Fibroblast of the conjunctiva (primary cell): ENCODE results near the gene HGS.
A peak's percentile ranks its signal among the peaks of the same experiment; 100 is the strongest.

Experiments used
- DNase-seq: peaks from one replicate; pipeline ENCODE4 v3.0.0-alpha.2; 2010; ENCODE audit warnings: low read depth

Gene HGS

DNA sequence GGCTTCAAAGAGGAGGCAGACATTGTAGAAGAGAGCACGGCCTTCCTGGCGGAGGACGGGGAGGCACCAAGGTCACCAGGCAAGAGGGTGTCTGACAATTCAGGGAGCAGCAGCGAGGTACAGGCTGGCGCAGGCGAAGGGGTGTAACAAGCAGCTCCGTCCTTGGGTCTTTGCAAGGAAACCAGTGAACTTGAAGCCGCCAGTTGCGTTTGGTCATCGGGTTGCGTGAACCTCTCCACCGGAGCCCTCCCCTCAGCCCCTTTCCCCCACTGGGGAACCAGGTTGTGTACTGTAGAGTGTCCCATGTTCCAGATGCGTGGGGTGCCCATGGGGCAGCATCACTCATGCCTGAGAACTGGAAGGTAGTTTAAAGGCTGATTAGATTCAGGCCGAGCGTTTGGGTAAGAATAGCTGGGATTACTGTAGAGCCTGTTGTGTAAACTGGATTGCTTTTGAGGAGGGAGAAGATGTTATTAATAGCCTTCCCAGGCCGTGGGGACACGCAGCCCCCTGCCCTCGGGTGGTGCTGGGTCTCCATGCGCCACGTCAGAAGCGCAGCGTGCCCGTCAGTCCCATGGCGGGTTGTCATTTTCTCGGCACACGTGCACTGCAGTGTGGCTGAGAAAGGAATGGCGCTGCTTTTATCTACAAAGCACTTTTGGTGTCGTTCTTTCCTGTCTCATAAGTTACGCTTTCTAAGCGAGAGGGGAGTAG is 21.9 kb downstream of the HGS start:
- DNase-seq: no peak

DNA sequence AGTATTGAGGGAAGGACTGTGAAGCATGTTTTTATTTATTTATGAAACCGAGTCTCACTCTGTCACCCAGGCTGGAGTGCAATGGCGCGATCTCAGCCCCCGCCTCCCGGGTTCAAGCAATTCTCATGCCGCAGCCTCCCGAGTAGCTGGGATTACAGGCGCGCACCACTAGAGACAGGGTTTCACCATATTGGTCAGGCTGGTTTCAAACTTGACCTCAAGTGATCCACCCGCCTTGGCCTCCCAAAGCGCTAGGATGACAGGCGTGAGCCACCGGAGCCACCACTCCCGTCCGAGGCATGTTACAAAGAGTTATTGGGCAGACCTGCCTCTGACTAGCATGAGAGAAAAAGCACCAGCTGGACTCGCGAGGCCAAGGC is 22.4 kb downstream of the HGS start:
- no peak for DNase-seq

DNA sequence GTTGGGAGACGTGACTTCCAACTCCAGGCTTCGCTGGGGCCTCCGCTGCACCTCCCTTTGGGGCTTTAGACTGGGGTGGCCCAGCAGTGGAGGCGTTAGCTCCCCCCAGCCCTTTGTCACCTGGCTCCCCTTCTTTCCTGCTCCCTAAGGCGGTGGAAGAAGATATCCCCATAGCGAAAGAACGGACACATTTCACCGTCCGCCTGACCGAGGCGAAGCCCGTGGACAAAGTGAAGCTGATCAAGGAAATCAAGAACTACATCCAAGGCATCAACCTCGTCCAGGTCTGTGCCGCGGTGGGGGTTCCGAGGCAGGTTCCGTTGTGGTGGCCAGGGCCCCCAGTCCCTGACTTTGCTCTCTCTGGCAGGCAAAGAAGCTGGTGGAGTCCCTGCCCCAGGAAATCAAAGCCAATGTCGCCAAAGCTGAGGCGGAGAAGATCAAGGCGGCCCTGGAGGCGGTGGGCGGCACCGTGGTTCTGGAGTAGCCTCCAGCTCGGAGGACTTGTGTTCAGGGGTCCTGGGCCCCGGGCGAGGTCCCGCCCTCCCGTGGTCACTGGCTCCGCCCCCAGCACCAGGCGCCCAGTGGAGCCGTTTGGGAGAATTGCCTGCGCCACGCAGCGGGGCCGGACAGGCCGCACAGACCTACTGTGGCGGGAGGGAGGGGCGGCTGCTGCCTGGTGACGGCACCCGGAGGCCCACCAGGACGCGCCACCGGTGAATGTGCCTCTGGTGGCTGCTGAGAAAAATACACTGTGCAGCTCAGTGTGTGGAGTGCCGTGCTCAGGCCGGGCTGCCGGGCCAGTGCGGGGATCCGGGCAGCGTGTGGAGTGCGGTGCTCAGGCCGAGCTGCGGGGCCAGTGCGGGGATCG is 23.2 kb downstream of the HGS start:
- no peak for DNase-seq

DNA sequence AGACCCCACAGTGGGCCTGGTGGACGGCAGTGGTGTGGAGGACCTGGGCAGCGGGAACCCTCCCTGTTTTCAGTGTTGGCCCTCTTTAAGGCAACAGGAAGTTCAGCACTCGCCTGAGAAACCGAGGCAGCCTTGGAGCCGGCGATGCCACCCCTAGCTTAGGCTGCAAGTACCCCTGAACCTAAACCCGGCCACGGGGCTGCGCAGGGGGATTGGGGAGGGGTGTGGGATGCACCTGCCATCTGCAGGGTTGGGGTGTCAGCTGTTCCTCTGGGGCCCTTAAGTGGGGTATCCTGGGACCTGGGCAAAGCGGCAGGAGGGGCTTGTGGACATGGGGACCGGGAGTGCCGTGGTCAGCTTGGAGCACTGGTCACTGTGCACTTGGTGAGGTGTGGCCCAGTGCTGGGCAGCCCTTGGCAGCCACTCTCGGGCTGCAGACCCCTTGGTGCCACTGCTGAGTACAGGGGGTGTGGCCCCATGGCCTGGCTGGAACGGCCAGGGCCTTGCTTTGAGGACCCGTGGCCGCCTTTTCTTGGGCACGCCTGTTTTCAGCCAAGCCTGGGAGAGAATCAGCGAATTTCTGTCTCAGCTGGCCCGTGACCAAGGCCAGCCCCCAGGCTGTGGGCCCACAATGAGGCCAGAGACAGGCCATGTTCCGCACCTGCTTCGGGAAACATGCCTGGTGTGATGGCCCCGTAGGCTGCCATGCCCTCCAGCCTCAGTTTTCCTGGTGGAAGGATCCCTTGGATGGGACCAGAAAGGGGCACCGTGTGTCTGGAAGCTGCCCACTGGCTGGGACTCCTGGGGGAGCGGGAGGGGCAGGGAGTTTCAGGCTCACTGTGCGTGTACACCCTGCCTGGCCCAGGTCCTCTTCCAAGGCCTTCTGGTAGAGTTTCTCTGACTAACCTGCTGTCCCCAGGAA is 24.2 kb downstream of the HGS start:
- DNase-seq: no peak

DNA sequence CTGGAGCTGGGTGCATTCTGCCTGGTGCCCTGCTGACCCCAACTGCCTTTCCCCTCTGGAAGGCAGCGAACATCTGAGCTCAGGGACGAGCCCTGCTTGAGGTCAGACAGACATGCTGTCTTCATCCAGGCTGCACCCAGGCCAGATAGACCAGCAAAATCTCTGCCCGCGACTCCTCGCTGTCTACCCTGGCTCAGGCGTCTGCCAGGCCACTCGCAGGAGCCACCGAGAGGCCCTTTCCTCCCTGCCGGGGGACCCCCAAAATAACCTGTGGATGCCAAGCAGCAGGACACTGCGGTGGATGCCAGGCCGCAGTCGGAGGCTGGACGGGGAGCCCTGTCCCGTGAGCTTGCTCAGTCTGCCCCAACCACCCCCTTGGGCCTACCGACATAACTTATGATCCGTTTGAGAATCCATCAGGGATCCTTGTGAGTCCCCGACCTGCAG is 25.0 kb downstream of the HGS start:
- no peak for DNase-seq

DNA sequence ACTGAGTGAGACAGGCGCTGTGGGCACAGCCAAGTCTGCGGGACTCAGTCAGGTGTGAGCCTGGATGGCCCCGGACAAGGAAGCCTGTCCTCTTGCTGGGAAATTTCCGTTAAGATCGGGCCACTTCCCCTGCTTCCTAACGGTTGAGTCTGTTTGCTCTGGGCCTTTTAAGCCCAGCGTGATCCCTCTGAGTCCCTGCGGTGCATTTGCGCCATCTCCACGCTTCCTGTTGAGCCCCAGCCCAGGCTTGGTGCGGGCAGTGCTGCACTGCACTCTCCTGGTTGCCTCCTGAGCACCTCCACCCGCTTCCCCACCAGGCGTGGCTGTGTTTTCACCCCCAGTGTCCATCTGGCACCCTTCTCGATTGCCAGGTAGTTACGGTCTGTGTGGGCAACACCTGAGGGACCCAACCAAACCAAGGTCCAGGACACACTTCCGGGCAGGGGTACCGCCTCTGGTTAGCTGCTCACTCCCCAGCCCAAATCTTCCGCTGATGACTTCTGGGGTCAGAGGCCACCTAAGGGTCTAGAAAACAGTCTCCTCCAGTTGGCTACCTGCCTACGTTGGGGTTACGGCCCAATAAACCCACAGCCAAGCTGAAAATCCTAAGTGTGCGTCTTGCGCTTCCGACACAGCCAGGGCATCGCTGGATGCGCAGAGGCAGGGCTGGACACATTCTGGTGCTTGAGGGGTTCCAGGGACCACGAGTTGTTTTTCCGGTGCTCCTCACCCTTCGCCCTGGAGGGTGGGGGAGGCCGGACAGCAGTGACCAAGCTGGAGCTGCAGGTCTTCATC is 26.9 kb downstream of the HGS start:
- no peak for DNase-seq

DNA sequence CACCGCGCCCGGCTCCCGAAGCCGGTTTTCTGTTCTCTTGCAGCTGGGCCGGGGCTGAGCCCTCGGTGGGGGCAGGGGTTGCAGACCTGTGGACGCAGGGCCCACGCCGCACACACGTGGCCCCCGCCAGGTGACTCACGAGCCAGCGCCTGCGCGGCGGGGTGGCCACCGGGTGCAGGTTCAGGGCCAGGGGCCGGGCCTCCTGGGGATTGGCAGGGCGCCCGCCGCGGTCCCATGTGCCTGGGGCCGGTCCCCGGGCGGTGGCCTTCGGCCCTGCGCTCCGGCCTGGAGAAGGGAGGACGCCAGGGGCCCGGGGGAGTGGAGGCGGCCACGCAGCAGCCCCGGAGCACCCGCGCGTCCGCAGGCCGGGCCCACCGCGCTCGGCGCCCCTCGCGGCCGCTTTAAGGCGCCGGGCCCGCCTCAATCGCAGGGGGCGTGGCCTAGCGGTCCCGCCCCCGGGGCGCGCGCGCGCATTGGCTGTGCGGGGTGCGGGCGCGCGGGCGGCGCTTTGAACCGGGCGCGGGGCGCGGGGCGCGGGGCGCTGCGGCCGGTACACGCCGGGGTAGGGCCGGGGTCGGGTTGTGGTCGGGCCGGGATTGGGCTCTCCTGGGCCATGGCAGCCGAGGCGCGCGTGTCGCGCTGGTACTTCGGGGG is 28.1 kb downstream of the HGS start, which contains the start of gene SLC25A10:
Gene SLC25A10, plus strand, starts transcription at position 471 of the 654 bp plus-strand sequence. Its CDS starts 143 bp downstream, at position 614.
- peak; percentile 30 for DNase-seq

DNA sequence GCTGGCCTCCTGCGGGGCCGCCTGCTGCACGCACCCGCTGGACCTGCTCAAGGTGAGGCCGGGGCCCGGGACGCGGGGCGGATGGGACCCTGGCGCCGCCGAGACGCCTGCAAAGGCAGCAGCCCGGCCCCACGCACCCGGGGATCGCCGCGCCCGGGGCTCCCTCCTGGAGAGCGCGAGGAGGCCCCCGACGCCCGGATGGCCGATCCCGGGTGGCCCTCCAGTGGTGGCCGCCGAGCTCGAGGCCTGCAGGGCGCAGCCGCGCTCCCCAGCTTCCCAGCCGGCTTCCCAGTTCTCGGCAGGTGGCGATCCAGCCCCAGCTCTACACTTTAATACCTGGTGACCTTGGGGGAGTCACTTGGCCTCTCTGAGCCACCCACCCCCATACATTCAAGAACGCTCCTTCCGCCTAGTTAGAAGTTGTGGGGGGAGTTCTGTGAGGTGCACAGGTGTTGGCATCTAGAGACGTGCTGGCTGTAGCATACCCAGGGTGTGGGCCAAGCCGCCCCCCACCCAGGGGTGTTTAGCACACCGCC is 28.7 kb downstream of the HGS start:
- DNase-seq: no peak

DNA sequence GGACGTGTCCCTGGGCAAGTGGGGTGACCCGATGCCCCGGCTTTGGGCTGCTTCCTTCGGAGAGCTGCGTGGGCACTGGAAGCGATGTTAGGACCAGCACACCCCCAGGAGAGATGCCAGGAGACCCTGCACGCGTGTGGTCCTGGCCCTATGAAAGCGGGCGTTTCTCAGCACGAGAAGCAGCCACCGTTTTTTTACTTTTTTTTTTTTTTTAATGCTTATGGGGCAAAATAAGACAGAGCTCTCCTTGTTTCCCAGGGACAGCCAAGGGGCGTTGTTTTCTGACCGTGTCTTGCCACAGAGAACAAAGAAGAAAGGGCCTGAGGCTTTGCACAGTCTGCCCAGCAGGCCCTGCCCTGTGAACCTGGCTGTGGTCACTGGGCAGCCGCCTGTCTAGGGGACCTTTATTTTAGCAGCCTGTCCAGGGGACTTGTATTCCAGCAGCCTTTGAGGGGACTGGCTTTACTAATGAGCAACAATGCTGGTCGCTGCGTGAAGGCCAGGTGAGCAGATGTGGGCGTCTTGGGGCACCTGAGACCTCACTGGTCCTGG is 29.3 kb downstream of the HGS start:
- no peak for DNase-seq

DNA sequence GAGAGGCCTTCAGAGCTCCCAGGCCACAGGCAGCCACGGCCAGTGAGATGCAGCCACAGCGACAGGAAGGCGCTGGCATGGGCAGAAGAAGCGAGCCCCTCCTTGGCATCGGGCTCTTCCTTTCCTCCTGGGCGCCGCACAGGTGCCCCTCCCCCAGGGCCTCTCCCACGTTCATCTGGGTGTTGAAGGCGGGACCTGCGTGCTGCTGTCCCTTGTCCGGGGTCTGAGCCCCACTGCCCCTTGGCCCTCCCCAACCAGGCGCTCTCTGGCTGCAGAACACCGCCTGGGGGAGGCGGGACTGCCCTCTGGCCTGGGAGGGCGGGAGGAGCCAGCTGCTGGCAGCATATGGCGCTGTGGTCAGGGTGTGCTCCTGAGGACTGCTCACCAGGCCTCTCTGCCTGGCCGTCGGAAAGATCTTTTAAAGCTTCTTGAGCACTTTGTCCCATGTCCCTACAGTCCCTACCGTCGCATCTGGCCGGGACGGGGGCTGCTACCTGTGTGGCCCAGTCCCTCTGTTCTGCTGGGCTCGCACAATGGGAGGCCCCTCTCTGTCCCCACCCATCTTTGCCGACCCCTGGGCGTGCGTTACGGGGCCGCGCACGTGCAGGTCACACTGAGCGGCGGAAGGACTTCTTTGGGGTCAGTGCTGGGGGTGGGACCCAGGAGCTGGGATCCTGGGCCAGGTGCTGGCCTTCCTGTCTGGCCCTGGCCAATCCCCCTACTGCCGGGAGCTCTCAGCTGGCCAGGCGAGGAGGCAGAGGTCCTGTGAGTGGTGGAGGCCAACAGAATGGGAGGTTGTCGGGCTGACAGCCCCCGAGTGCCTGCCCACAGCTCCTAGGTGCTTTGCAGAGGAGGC is 30.0 kb downstream of the HGS start:
- no peak for DNase-seq

DNA sequence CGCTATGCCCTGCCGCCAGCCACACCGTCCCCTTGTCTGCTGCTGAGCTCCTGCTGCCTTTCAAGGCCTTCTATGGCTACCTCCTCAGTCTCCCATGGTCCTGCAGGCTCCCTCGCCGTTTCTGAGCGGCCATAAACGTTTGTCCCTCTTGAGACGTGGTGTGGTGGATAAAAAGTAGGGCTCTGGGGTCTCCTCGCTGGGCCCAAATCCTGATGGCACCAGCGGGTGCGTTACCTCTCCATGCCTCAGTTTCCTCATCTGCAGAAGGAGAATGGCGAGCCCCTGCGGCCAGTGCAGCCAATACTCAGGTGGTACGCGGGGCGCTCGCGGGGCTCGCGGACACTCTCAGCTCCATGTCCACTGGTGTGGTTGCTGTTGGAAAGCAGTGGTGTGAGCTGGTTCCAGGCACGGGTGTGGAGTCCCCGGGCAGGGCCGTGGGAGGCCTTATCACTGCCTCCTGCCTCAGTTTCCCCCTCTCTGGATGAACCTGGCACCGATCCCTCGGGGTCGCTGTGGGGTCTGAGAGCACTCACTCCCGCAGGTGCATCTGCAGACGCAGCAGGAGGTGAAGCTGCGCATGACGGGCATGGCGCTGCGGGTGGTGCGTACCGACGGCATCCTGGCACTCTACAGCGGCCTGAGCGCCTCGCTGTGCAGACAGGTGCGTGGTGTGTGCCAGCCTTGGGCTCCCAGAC is 30.7 kb downstream of the HGS start:
- DNase-seq: no peak

DNA sequence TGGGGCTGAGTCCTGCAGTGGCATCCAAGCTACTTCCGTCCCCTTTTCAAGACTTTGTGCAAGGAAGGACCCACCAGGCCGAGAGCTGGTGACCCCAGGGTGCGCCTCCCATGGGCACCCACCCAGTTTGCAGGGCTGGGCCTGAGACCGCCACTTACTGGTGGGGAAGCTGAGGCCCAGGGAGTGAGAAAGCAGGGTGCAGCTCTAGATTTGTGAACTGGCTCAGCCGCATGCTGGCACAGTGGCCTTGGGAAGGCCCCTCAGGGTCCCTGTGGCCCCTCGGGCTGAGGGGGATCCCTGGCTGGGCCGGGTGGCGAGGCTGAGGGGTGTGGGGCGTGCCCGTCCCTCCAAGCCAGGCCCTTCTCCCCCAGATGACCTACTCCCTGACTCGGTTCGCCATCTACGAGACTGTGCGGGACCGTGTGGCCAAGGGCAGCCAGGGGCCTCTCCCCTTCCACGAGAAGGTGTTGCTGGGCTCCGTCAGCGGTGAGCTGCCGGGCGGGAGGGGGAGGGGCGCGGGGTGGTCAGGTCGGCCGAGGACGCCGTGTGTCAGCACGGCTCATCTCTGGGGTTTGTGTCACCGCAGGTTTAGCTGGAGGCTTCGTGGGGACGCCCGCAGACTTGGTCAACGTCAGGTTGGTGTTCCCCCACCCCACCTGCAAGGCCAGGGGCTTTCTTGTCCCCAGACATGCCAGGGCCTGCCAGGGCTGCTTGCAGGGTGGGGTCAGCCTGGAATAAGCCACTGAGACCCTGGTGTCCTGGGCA is 31.5 kb downstream of the HGS start:
- no peak for DNase-seq

DNA sequence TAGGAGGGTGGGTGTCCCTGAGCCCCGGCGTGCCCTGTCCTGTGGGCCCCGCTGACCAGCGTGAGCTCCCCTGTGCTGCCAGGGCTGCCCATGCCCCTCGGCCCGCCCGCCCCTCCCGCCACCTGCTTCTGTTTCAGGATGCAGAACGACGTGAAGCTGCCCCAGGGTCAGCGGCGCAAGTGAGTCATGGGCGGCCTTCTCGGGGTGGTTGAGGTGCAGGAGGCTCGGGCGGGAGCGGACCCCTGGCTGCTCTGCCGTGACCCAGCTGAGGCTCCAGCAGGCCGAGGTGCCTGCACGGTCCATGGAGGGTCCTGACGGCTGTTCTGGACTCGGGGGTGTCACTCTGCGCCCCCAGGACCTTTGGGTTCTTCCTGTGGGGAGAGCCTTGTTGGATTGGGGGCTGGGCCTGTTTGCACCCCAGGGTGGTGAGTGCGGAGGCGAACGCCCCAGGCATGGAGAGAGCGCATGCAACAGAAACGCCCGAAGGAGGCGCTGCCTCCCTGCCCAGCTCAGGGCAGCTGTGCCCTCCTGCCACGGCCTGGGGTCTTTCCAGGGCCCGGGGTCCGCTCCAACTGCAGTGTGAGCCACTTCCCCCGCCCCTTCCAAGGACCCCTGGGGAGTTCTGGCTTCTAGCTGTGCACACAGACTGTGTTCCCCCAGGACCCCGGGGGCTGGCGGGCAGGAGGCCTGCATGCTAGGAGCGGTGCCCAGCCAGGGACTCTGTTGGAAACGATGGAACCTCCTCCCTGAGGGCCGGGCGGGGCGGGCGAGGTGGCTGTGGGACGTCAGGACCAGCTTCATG is 32.3 kb downstream of the HGS start:
- no peak for DNase-seq

DNA sequence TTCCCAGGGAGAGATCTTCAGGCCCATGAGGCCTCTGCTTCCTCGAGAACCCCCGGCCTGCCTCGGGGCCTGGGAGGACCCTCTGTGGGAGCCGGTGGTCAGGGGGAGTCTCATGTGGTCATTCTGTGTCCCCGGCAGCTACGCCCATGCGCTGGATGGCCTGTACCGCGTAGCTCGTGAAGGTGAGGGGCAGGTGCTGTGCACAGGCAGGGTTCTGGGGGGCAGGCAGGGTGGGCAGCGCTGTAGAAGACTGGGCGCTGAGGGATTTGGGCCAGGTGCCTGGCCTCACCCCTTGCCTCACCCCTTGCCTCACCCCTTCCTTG is 32.8 kb downstream of the HGS start:
- no peak for DNase-seq

DNA sequence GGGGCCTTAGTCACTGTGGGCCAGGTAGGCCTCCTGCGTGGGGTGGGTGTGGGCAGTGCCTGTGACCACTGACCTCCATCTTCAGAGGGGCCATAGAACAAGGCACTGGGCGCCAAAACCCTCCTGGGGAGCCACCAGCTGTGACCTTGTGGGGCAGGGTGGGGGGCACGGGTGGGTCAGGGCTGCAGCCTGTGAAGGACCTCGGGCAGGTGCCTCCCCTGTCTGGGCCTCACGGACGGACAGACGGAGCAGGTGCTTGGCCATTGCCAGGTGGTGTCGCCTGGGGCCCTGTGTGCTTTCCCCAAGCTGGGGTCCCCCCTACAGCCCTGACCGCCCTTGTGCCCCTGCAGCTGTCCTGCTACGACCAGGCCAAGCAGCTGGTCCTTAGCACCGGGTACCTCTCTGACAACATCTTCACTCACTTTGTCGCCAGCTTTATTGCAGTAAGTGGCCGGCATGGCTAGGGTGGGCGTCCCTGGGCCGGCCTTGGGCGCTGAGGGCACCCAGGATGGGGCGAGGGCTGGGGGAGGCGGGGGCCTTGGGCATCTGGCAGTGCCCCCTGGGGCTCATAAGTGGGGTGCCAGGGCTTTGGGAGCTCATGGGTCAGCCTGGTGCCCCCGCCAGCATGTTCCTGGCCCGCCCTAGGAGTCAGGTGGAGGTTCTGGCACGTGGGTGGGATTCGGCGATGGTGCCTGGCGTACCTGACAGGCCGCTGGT is 33.4 kb downstream of the HGS start:
- DNase-seq: no peak

DNA sequence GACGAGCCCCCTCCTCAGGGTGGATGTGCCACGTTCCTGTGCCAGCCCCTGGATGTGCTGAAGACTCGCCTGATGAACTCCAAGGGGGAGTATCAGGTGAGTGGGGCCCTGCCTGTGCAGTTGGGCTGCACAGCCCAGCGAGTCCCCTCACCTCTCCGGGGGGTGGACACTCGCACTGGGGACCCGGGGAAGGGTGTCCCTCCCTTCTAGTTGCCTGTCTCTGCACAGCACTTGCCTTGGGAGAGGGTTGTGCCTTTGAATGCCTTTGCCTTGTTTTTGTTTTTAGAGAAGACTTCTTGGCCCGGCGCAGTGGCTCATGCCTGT is 33.9 kb downstream of the HGS start:
- no peak for DNase-seq
